Measurements from ENCODE around the gene GOLGA7B. TPM values are rescaled to one million over a fixed set of nuclear protein-coding genes. Genes with fewer than 3 reads are reported as not detected.
A peak's percentile ranks its signal among the peaks of the same experiment; 100 is the strongest.

Gene GOLGA7B
- total RNA-seq, 1 experiment from 2014 or later, result 1.1 TPM

DNA sequence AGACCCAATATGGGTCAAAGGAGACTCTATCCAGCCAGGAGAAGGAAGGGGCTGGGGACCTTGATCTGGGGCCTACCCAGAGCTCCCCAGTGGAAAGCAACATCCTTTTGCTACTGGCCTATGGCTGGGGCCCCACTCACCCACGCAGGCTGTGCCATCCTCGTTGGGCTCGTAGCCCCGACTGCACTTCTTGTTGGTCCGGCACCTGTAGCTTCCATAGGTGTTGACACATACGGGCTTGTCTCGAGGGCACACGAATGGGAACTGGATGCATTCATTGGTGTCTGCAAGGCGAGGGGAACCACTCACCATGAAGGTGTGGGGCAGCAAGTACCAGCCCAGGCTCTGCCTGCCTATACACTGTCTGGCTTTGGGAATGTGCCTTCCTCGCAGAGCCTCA lies 30.5 kb downstream of the GOLGA7B start:
- Histone ChIP-seq H3K9me3 (ENCODE audit: insufficient read depth, low read depth) (no peaks in the 10 kb centered on the region), H3F3A (ENCODE audit: insufficient read depth, low read depth) (peaks cover 11% of the 10 kb centered on the region; the same call in 1 of the 2 replicates), H2AFZ (no peak overlapping the region), H3K9me2 (ENCODE audit: insufficient read depth) (no peaks in the 10 kb centered on the region), H3K4me2 (no peak overlapping the region), H3K4me3 (no peak overlapping the region), H4K20me1 (ENCODE audit: insufficient read depth) (no peaks in the 10 kb centered on the region), H3K79me2 (ENCODE audit: low read depth) (no peaks in the 10 kb centered on the region), H3K36me3 (ENCODE audit: low read depth) (no peaks in the 10 kb centered on the region), H3K27me3 (ENCODE audit: insufficient read depth, low read depth) (no peaks in the 10 kb centered on the region), H3K27ac (no peak overlapping the region), H3K4me1 (replicated peaks; ENCODE audit: insufficient read depth) (peaks cover 32% of the 10 kb centered on the region)
- no peak for TF ChIP-seq EZH2 (IDR thresholded peaks at IDR 0.05; ENCODE audit: low read depth)
- TF ChIP-seq CTCF (conservative IDR thresholded peaks at IDR 0.05), result no peak
- ChIA-PET POLR2A (ENCODE audit: unreplicated experiment) (no interaction called here), CTCF (no interaction called here)
- no peak for DNase-seq
- intact Hi-C loops (cut with micrococcal nuclease; ENCODE audit: unreplicated experiment), result loop anchor here (10.0 kb wide), 2 partner anchors 195 to 385 kb away; partner anchors contain the start of genes AVPI1 and LOXL4
- BruUV-seq (replicated peaks), result no TSS peak

- CTCF ChIA-PET, result no interaction called here
- peaks cover 45% of the 10 kb centered on the region for H3K4me1 ChIP-seq (replicated peaks; ENCODE audit: insufficient read depth)
- no peaks in the 10 kb centered on the region for H3K9me2 ChIP-seq (ENCODE audit: insufficient read depth)
- peak overlapping the region; percentile 71 for H3K4me2 ChIP-seq
- POLR2A ChIA-PET (ENCODE audit: unreplicated experiment), result interaction anchor here (0.6 kb wide), 1 partner anchor 376 kb away, joined by 5 read pairs; no protein-coding TSS in a partner anchor
- H4K20me1 ChIP-seq (ENCODE audit: insufficient read depth), result no peaks in the 10 kb centered on the region
- no peaks in the 10 kb centered on the region for H3K36me3 ChIP-seq (ENCODE audit: low read depth)
- peaks cover 13% of the 10 kb centered on the region; the same call in 1 of the 2 replicates for H3F3A ChIP-seq (ENCODE audit: insufficient read depth, low read depth)
- H2AFZ ChIP-seq, result no peak overlapping the region
- TF ChIP-seq CTCF (conservative IDR thresholded peaks at IDR 0.05) (no peak), EZH2 (IDR thresholded peaks at IDR 0.05; ENCODE audit: low read depth) (no peak)
- H3K9me3 ChIP-seq (ENCODE audit: insufficient read depth, low read depth), result no peaks in the 10 kb centered on the region
- H3K79me2 ChIP-seq (ENCODE audit: low read depth), result no peaks in the 10 kb centered on the region
- peak; percentile 85 to 94 for DNase-seq
- no peak overlapping the region for H3K4me3 ChIP-seq
- peak overlapping the region; percentile 54 for H3K27ac ChIP-seq
- no peaks in the 10 kb centered on the region for H3K27me3 ChIP-seq (ENCODE audit: insufficient read depth, low read depth)
- intact Hi-C loops (cut with micrococcal nuclease; ENCODE audit: unreplicated experiment), result loop anchor here (2.0 to 10.0 kb wide), 3 partner anchors 34 to 382 kb away; partner anchors contain the start of genes AVPI1, GOLGA7B and LOXL4
- no TSS peak for BruUV-seq (replicated peaks)
These were observed 32.8 kb downstream of the GOLGA7B start for GRCh38 chr10:97882142-97883091.

GRCh38 chr10:97883092-97883485 lies 33.4 kb downstream of the GOLGA7B start:
- Histone ChIP-seq H3K4me1 (replicated peaks; ENCODE audit: insufficient read depth) (peaks cover 52% of the 10 kb centered on the region), H3K4me3 (no peak overlapping the region), H3K9me2 (ENCODE audit: insufficient read depth) (no peaks in the 10 kb centered on the region), H3F3A (ENCODE audit: insufficient read depth, low read depth) (peaks cover 18% of the 10 kb centered on the region; the same call in 1 of the 2 replicates), H3K9me3 (ENCODE audit: insufficient read depth, low read depth) (no peaks in the 10 kb centered on the region), H2AFZ (no peak overlapping the region), H3K4me2 (peak overlapping the region; percentile 71), H3K27me3 (ENCODE audit: insufficient read depth, low read depth) (no peaks in the 10 kb centered on the region), H3K79me2 (ENCODE audit: low read depth) (no peaks in the 10 kb centered on the region), H3K36me3 (ENCODE audit: low read depth) (no peaks in the 10 kb centered on the region), H4K20me1 (ENCODE audit: insufficient read depth) (no peaks in the 10 kb centered on the region), H3K27ac (peak overlapping the region; percentile 54)
- intact Hi-C loops (cut with micrococcal nuclease; ENCODE audit: unreplicated experiment), result loop anchor here (2.0 to 10.0 kb wide), 3 partner anchors 34 to 382 kb away; partner anchors contain the start of genes AVPI1, GOLGA7B and LOXL4
- TF ChIP-seq CTCF (conservative IDR thresholded peaks at IDR 0.05), result no peak
- no peak for TF ChIP-seq EZH2 (IDR thresholded peaks at IDR 0.05; ENCODE audit: low read depth)
- POLR2A ChIA-PET (ENCODE audit: unreplicated experiment), result no interaction called here
- BruUV-seq (replicated peaks), result no TSS peak
- no peak for DNase-seq
- CTCF ChIA-PET, result no interaction called here
